GM18508 (cell line): ENCODE data around the gene COG1.
A peak's percentile ranks its signal among the peaks of the same experiment; 100 is the strongest.

Experiments used
- ATAC-seq: cut with Tn5 transposase; IDR thresholded peaks from one replicate; pipeline ENCODE4 v1.9.1; 2021; ENCODE audit warnings: moderate number of reproducible peaks; ENCODE audit not compliant: insufficient read depth, unreplicated experiment

The COG1 gene

GRCh38 chr17:73166731-73167581 lies 25.9 kb upstream of the COG1 start:
- peak; percentile 41 for ATAC-seq

GRCh38 chr17:73168667-73169066 lies 24.2 kb upstream of the COG1 start:
- ATAC-seq: no peak

- no peak for ATAC-seq
These were observed 22.5 kb upstream of the COG1 start for GRCh38 chr17:73170324-73170723.

- ATAC-seq: no peak
These were observed 20.6 kb upstream of the COG1 start for GRCh38 chr17:73172252-73172651.

GRCh38 chr17:73174126-73174525 lies 18.7 kb upstream of the COG1 start:
- no peak for ATAC-seq

GRCh38 chr17:73175962-73176565 lies 16.8 kb upstream of the COG1 start:
- no peak for ATAC-seq

GRCh38 chr17:73179387-73179786 lies 13.5 kb upstream of the COG1 start:
- no peak for ATAC-seq

- no peak for ATAC-seq
These were observed 13.0 kb upstream of the COG1 start for GRCh38 chr17:73179878-73180277.

GRCh38 chr17:73182616-73183310 lies 10.1 kb upstream of the COG1 start:
- no peak for ATAC-seq

- ATAC-seq: no peak
These were observed 8.5 kb upstream of the COG1 start for GRCh38 chr17:73184136-73184993.

GRCh38 chr17:73186283-73187050 lies 6.4 kb upstream of the COG1 start:
- no peak for ATAC-seq

- no peak for ATAC-seq
These were observed 5.6 kb upstream of the COG1 start for GRCh38 chr17:73187203-73187769.

GRCh38 chr17:73188011-73188410 lies 4.8 kb upstream of the COG1 start:
- ATAC-seq: no peak

- ATAC-seq: no peak
These were observed 3.3 kb upstream of the COG1 start for GRCh38 chr17:73189417-73190099.

GRCh38 chr17:73191443-73192205 lies 1.2 kb upstream of the COG1 start:
- peak; percentile 41 for ATAC-seq

GRCh38 chr17:73192206-73192893 lies 505 bp upstream of the COG1 start:
- ATAC-seq: no peak

- ATAC-seq: no peak
These were observed 1.8 kb downstream of the COG1 start for GRCh38 chr17:73194514-73195222.
